HEK293 (cell line): ENCODE results near the gene SLC35E3.

Source experiments
- CTCF ChIP-seq: fragments of 450-650 bp; formaldehyde crosslinking; IDR thresholded peaks from 2 replicates; pipeline ENCODE4 v1.5.1; 2016; ENCODE audit warnings: missing biosample characterization, missing genetic modification characterization
- FEZF1 ChIP-seq: fragments of 450-650 bp; formaldehyde crosslinking; IDR thresholded peaks from 2 replicates; pipeline ENCODE4 v1.5.1; 2016; ENCODE audit warnings: missing biosample characterization, missing genetic modification characterization
- REPIN1 ChIP-seq: fragments of 450-650 bp; formaldehyde crosslinking; IDR thresholded peaks from 2 replicates; pipeline ENCODE4 v1.5.1; 2017; ENCODE audit warnings: missing biosample characterization, missing genetic modification characterization, low read depth
- YY1 ChIP-seq: fragments of 450-650 bp; formaldehyde crosslinking; IDR thresholded peaks from 2 replicates; pipeline ENCODE4 v1.5.1; 2018; ENCODE audit warnings: missing biosample characterization, missing genetic modification characterization
- ZBTB8A ChIP-seq: fragments of 450-650 bp; formaldehyde crosslinking; IDR thresholded peaks from 2 replicates; pipeline ENCODE4 v1.5.1; 2016; ENCODE audit warnings: missing biosample characterization, missing genetic modification characterization
- ZNF155 ChIP-seq: fragments of 450-650 bp; formaldehyde crosslinking; IDR thresholded peaks from 2 replicates; pipeline ENCODE4 v1.5.1; 2016; ENCODE audit warnings: missing biosample characterization, missing genetic modification characterization
- ZNF175 ChIP-seq: fragments of 450-650 bp; formaldehyde crosslinking; IDR thresholded peaks from 2 replicates; pipeline ENCODE4 v1.5.1; 2016; ENCODE audit warnings: missing biosample characterization, missing genetic modification characterization
- ZNF274 ChIP-seq, 2 experiments: fragments of 200-500 bp in 1 of 2; fragments of 450-650 bp in 1 of 2; sonication (Bioruptor generic) in 1 of 2; formaldehyde crosslinking in 1 of 2; IDR thresholded peaks; 2 replicates each; pipeline versions ENCODE4 v1.5.1 to v1.6.1; 2014 to 2016; ENCODE audit warnings: borderline replicate concordance in 1 of 2, inconsistent platforms in 1 of 2, low read length in 1 of 2, missing biosample characterization in 1 of 2, missing genetic modification characterization in 1 of 2
- ZNF311 ChIP-seq: fragments of 450-650 bp; formaldehyde crosslinking; IDR thresholded peaks from 2 replicates; pipeline ENCODE4 v1.5.1; 2017; ENCODE audit warnings: missing biosample characterization, missing genetic modification characterization, borderline replicate concordance
- ZNF398 ChIP-seq: fragments of 450-650 bp; formaldehyde crosslinking; IDR thresholded peaks from 2 replicates; pipeline ENCODE4 v1.5.1; 2017; ENCODE audit warnings: missing biosample characterization, missing genetic modification characterization
- ZNF423 ChIP-seq: fragments of 450-650 bp; formaldehyde crosslinking; IDR thresholded peaks from 2 replicates; pipeline ENCODE4 v1.5.1; 2016; ENCODE audit warnings: missing biosample characterization, missing genetic modification characterization
- ZNF558 ChIP-seq: fragments of 450-650 bp; formaldehyde crosslinking; IDR thresholded peaks from 2 replicates; pipeline ENCODE4 v1.5.1; 2016; ENCODE audit warnings: missing biosample characterization, missing genetic modification characterization
- ZNF658 ChIP-seq: fragments of 450-650 bp; formaldehyde crosslinking; IDR thresholded peaks from 2 replicates; pipeline ENCODE4; 2016; ENCODE audit warnings: missing biosample characterization, missing genetic modification characterization
- ZNF768 ChIP-seq: fragments of 450-650 bp; formaldehyde crosslinking; IDR thresholded peaks from 2 replicates; pipeline ENCODE4 v1.5.1; 2018; ENCODE audit warnings: missing biosample characterization, mild to moderate bottlenecking, missing genetic modification characterization

- TF ChIP-seq CTCF (no peak), REPIN1 (tag by site-specific recombination) (no peak), YY1 (tag by site-specific recombination) (no peak), ZNF558 (no peak), ZNF274 (IDR thresholded peaks at IDR 0.05; ENCODE audit: low read length) (no peak), ZNF274 (tag by site-specific recombination; IDR thresholded peaks at IDR 0.05; ENCODE audit: borderline replicate concordance) (no peak), ZNF175 (no peak), FEZF1 (tag by site-specific recombination) (no peak), ZNF155 (tag by site-specific recombination) (no peak), ZNF423 (no peak), ZBTB8A (tag by site-specific recombination) (no peak), ZNF398 (tag by site-specific recombination) (no peak), ZNF311 (no peak), ZNF768 (tag by site-specific recombination) (no peak), ZNF658 (tag by site-specific recombination) (no peak)
These were observed 60.7 kb downstream of the SLC35E3 start for GRCh38 chr12:68806488-68807237.
